OCI-LY3 (cell line): ENCODE measurements around the gene KIR2DL3.

ENCODE experiments used
- H2AFZ ChIP-seq: fragments of 200-600, 300-600 bp; shearing (Covaris generic); 2 replicates; pipeline ENCODE4 v1.6.0; 2014; ENCODE audit warnings: antibody characterized with exemption, low read depth, low read length
- H3K27ac ChIP-seq: fragments of 200-600, 300-600 bp; sonication (generic); 2 replicates; pipeline ENCODE4 v1.5.1; 2014; ENCODE audit warnings: mild to moderate bottlenecking, low read length, moderate library complexity, mixed read lengths
- H3K27me3 ChIP-seq: fragments of 200-600, 300-600 bp; sonication (generic); 2 replicates; pipeline ENCODE4 v1.6.1; 2014; ENCODE audit warnings: low read depth, low read length, mixed read lengths
- H3K36me3 ChIP-seq: fragments of 200-600, 300-600 bp; sonication (generic); replicated peaks from 2 replicates; pipeline ENCODE3; 2014; ENCODE audit warnings: low read depth, low read length, mixed read lengths
- H3K4me1 ChIP-seq: fragments of 300-600, 200-600 bp; sonication (generic); 2 replicates; pipeline ENCODE4 v1.6.1; 2014; ENCODE audit warnings: low read length, mixed read lengths
- H3K4me2 ChIP-seq: fragments of 200-600, 300-600 bp; sonication (generic); 2 replicates; pipeline ENCODE4 v1.6.1; 2014; ENCODE audit warnings: low read length, mixed read lengths
- H3K4me3 ChIP-seq: fragments of 300-600, 200-600 bp; sonication (generic); 2 replicates; pipeline ENCODE4 v1.5.1; 2014; ENCODE audit warnings: antibody characterized with exemption, mild to moderate bottlenecking, low read length, moderate library complexity
- H3K79me2 ChIP-seq: fragments of 300-600, 200-600 bp; shearing (Covaris generic); 2 replicates; pipeline ENCODE4 v1.6.1; 2014; ENCODE audit warnings: mild to moderate bottlenecking, low read length, mixed read lengths
- H3K9ac ChIP-seq: fragments of 300-600, 200-600 bp; shearing (Covaris generic); 2 replicates; pipeline ENCODE4 v1.6.0; 2014; ENCODE audit warnings: mild to moderate bottlenecking, low read length, moderate library complexity
- H3K9me3 ChIP-seq: fragments of 200-600, 300-600 bp; shearing (Covaris generic); 2 replicates; pipeline ENCODE4 v1.6.1; 2014; ENCODE audit warnings: low read length, mixed read lengths; ENCODE audit not compliant: insufficient read depth
- H4K20me1 ChIP-seq: fragments of 200-600, 300-600 bp; sonication (generic); 2 replicates; pipeline ENCODE4 v1.6.1; 2016; ENCODE audit warnings: low read length, mixed read lengths; ENCODE audit not compliant: insufficient read depth
- EZH2phosphoT487 ChIP-seq: fragments of 200-600 bp; shearing (Covaris generic); IDR thresholded peaks from 2 replicates; pipeline ENCODE4 v1.6.1; 2018; ENCODE audit warnings: antibody characterized with exemption, mixed run types, low read depth
- TF ChIP-seq, protein P1 (sequence below): fragments of 200-600, 300-600 bp; sonication (generic); IDR thresholded peaks from 2 replicates; pipeline ENCODE4 v1.5.1; 2014; ENCODE audit warnings: antibody characterized with exemption, low read length, low read depth

The KIR2DL3 gene

DNA sequence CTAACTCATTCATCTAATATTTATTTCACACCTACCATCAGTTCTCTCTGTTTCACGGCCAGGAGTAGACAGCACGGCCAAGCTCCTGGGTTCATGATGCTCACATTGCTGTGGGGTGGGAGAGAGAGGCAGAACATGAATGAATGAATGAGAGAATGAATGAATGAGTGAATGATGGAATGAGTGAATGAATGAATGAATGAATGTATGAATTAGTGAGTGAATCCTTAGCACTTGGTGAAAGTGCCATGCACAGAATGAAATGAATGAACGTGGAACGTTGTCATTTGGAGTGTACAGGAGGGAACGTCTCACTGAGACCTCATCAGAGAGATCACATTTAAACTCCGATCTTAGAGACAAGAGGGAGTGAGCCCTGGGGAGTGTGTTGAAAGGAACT lies 53.2 kb downstream of the KIR2DL3 start:
- TF ChIP-seq, protein P1, sequence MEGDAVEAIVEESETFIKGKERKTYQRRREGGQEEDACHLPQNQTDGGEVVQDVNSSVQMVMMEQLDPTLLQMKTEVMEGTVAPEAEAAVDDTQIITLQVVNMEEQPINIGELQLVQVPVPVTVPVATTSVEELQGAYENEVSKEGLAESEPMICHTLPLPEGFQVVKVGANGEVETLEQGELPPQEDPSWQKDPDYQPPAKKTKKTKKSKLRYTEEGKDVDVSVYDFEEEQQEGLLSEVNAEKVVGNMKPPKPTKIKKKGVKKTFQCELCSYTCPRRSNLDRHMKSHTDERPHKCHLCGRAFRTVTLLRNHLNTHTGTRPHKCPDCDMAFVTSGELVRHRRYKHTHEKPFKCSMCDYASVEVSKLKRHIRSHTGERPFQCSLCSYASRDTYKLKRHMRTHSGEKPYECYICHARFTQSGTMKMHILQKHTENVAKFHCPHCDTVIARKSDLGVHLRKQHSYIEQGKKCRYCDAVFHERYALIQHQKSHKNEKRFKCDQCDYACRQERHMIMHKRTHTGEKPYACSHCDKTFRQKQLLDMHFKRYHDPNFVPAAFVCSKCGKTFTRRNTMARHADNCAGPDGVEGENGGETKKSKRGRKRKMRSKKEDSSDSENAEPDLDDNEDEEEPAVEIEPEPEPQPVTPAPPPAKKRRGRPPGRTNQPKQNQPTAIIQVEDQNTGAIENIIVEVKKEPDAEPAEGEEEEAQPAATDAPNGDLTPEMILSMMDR = no peak
- Histone ChIP-seq H3K4me3 (no peak overlapping the region), H2AFZ (no peak overlapping the region), H3K27me3 (peaks cover 35% of the 10 kb centered on the region), H3K4me1 (peaks cover 10% of the 10 kb centered on the region; the same call in 1 of the 2 replicates), H3K4me2 (no peak overlapping the region), H3K27ac (no peak overlapping the region), H4K20me1 (no peaks in the 10 kb centered on the region), H3K9me3 (no peaks in the 10 kb centered on the region), H3K79me2 (no peaks in the 10 kb centered on the region), H3K36me3 (no peaks in the 10 kb centered on the region), H3K9ac (no peak overlapping the region)

DNA sequence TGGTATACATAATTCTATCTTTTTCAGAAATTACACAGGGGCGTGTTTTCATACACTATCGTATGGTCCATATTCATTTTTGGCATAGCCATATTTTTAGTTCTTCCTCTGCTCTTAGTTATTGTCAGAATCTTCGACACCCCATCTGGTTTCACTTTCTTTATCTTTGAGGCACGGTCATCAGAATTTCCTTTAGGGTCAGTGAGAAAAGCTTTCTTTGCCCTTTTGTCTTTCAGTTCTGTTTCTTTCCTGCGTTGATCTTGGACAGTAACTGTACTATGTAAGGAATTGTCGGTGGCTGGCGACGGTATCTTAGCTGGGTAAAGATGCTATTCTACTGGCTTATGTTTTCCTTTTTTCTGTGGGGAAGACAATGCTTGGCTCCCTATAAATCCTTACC lies 54.5 kb downstream of the KIR2DL3 start:
- Histone ChIP-seq H2AFZ (peak overlapping the region; percentile 87), H3K36me3 (no peaks in the 10 kb centered on the region), H3K9me3 (no peaks in the 10 kb centered on the region), H3K4me3 (peak overlapping the region; percentile 75), H4K20me1 (no peaks in the 10 kb centered on the region), H3K79me2 (no peaks in the 10 kb centered on the region), H3K4me2 (peak overlapping the region; percentile 79), H3K9ac (peak overlapping the region; percentile 9; the same call in 1 of the 2 replicates), H3K27ac (no peak overlapping the region), H3K27me3 (peaks cover 41% of the 10 kb centered on the region), H3K4me1 (peaks cover 10% of the 10 kb centered on the region; the same call in 1 of the 2 replicates)
- no peak for TF ChIP-seq EZH2phosphoT487
- TF ChIP-seq, protein P1 = no peak

DNA sequence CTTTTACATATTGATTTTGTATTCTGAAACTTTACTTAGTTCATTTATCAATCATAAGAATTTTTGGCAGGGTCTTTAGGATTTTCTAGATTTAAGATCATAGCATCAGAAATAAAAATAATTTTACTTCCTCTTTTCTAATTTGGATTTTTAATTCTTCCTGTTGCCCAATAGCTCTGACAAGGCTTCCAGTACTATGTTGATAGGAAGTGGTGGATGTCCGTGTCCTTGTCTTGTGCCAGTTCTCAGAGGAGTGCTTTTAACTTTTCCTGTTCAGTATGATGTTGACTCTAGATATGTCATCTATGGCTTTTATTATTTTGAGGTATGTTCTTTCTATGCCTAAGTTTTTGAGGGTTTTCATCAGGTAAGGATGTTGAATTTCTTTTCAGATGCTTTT lies 57.4 kb downstream of the KIR2DL3 start:
- TF ChIP-seq, protein P1 = no peak
- TF ChIP-seq EZH2phosphoT487 = no peak
- H3K27ac ChIP-seq = no peak overlapping the region
- H3K4me1 ChIP-seq = peaks cover 10% of the 10 kb centered on the region; the same call in 1 of the 2 replicates
- no peak overlapping the region for H3K4me3 ChIP-seq
- no peaks in the 10 kb centered on the region for H3K36me3 ChIP-seq
- no peaks in the 10 kb centered on the region for H4K20me1 ChIP-seq
- H3K27me3 ChIP-seq = peaks cover 61% of the 10 kb centered on the region
- H3K79me2 ChIP-seq = no peaks in the 10 kb centered on the region
- no peak overlapping the region for H3K4me2 ChIP-seq
- no peak overlapping the region for H3K9ac ChIP-seq
- no peak overlapping the region for H2AFZ ChIP-seq
- H3K9me3 ChIP-seq = no peaks in the 10 kb centered on the region
